GM18870 (cell line): ENCODE measurements around the gene TM9SF3.

Source experiments
- ATAC-seq: cut with Tn5 transposase; IDR thresholded peaks from one replicate; pipeline ENCODE4 v1.9.1; 2021; ENCODE audit warnings: moderate library complexity; ENCODE audit not compliant: unreplicated experiment

Gene TM9SF3

GRCh38 chr10:96512524-96513304 lies 74.1 kb downstream of the TM9SF3 start:
- no peak for ATAC-seq

- ATAC-seq: no peak
Measured at GRCh38 chr10:96511044-96511945, 75.5 kb downstream of the TM9SF3 start.

GRCh38 chr10:96509017-96509641 lies 77.7 kb downstream of the TM9SF3 start:
- ATAC-seq: no peak

- no peak for ATAC-seq
Measured at GRCh38 chr10:96507044-96507443, 79.8 kb downstream of the TM9SF3 start.

- ATAC-seq: no peak
Measured at GRCh38 chr10:96505150-96506136, 81.4 kb downstream of the TM9SF3 start.

GRCh38 chr10:96502561-96503282 lies 84.1 kb downstream of the TM9SF3 start:
- no peak for ATAC-seq

GRCh38 chr10:96501985-96502384 lies 84.8 kb downstream of the TM9SF3 start:
- ATAC-seq: no peak

- ATAC-seq: no peak
Measured at GRCh38 chr10:96500519-96500918, 86.3 kb downstream of the TM9SF3 start.

- no peak for ATAC-seq
Measured at GRCh38 chr10:96500050-96500449, 86.8 kb downstream of the TM9SF3 start.

- ATAC-seq: no peak
Measured at GRCh38 chr10:96497391-96497790, 89.4 kb downstream of the TM9SF3 start.

GRCh38 chr10:96496281-96496925 lies 90.4 kb downstream of the TM9SF3 start:
- ATAC-seq: no peak

- ATAC-seq: no peak
Measured at GRCh38 chr10:96495544-96495943, 91.3 kb downstream of the TM9SF3 start.

GRCh38 chr10:96494694-96495093 lies 92.1 kb downstream of the TM9SF3 start:
- no peak for ATAC-seq

GRCh38 chr10:96493871-96494525 lies 92.8 kb downstream of the TM9SF3 start:
- ATAC-seq: no peak

GRCh38 chr10:96493254-96493653 lies 93.6 kb downstream of the TM9SF3 start:
- no peak for ATAC-seq

GRCh38 chr10:96491303-96491702 lies 95.5 kb downstream of the TM9SF3 start:
- ATAC-seq: no peak

- no peak for ATAC-seq
Measured at GRCh38 chr10:96488161-96488935, 98.5 kb downstream of the TM9SF3 start.
